Right lobe of liver (tissue), 4 donors: Measurements from ENCODE around the gene PDK3.

Experiments
- POLR2A ChIP-seq: fragments of 450-650 bp; IDR thresholded peaks from one replicate; pipeline ENCODE4 v1.6.1; 2017; ENCODE audit warnings: antibody characterized with exemption, mild to moderate bottlenecking
- TF ChIP-seq, protein P1 (sequence below), 4 donors: fragments of 200-600 bp in 3 of 4; fragments of 450-650 bp in 1 of 4; IDR thresholded peaks; one replicate each; pipeline versions ENCODE4 v1.5.1 to v1.8.0; 2016 to 2022; ENCODE audit warnings: antibody characterized with exemption in 4 of 4, mild to moderate bottlenecking in 2 of 4
- donor health status: DM: no; HTN: no; CAD: no.
- donor health status: DM: no; HTN: no; CAD: no.
- donor health status: DM: no; HTN: yes; CAD: no.

DNA sequence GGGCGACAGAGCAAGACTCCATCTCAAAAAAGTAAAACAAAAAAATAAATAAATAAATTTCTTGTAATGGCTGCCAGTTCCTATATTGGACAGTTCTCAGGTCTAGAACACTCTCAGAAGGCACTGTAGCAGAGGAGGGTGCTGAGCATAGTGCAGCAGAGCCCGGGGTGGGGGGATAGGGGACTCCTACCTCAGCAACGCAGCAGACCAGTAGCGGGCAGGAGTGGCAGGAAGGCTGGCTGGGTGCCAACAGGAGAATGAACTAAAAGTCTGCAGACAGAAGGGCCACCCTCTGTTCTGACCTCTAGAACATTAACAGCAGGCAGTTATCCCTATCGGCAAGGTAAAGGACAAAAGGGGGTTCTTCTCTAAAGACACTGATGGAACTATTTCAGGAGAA lies 20.2 kb downstream of the PDK3 start:
- TF ChIP-seq, protein P1, sequence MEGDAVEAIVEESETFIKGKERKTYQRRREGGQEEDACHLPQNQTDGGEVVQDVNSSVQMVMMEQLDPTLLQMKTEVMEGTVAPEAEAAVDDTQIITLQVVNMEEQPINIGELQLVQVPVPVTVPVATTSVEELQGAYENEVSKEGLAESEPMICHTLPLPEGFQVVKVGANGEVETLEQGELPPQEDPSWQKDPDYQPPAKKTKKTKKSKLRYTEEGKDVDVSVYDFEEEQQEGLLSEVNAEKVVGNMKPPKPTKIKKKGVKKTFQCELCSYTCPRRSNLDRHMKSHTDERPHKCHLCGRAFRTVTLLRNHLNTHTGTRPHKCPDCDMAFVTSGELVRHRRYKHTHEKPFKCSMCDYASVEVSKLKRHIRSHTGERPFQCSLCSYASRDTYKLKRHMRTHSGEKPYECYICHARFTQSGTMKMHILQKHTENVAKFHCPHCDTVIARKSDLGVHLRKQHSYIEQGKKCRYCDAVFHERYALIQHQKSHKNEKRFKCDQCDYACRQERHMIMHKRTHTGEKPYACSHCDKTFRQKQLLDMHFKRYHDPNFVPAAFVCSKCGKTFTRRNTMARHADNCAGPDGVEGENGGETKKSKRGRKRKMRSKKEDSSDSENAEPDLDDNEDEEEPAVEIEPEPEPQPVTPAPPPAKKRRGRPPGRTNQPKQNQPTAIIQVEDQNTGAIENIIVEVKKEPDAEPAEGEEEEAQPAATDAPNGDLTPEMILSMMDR (IDR thresholded peaks at IDR 0.05): no peak
- no peak for TF ChIP-seq POLR2A
